Type B pancreatic cell (in vitro differentiated cells): Measurements from ENCODE around the gene NPTX2. TPM values are rescaled to one million over a fixed set of nuclear protein-coding genes. Genes with fewer than 3 reads are reported as not detected.

Experiments used
- DNase-seq: peaks from one replicate; pipeline ENCODE4 v3.0.0; 2021; ENCODE audit warnings: mixed read lengths; ENCODE audit not compliant: unreplicated experiment; ENCODE audit errors: extremely low spot score
- H3K27ac Mint-ChIP-seq: 2 replicates; pipeline ENCODE4 v1.8.0; 2021; ENCODE audit warnings: mild to moderate bottlenecking, mixed read lengths
- H3K27me3 Mint-ChIP-seq: 2 replicates; pipeline ENCODE4 v1.8.0; 2021; ENCODE audit warnings: mixed read lengths
- H3K36me3 Mint-ChIP-seq: 2 replicates; pipeline ENCODE4 v1.8.0; 2021; ENCODE audit warnings: mixed read lengths
- H3K4me1 Mint-ChIP-seq: one replicate; pipeline ENCODE4 v1.8.0; 2021; ENCODE audit warnings: mixed read lengths; ENCODE audit not compliant: unreplicated experiment
- H3K4me3 Mint-ChIP-seq: 2 replicates; pipeline ENCODE4 v1.8.0; 2021; ENCODE audit warnings: mild to moderate bottlenecking, mixed read lengths
- H3K9me3 Mint-ChIP-seq: 2 replicates; pipeline ENCODE4 v1.8.0; 2021; ENCODE audit warnings: mixed read lengths
- CTCF ChIP-seq: fragments of 200-600 bp; sonication (generic); conservative IDR thresholded peaks from 2 replicates; pipeline ENCODE4 v1.5.0; 2021; ENCODE audit warnings: antibody characterized with exemption, mild to moderate bottlenecking
- total RNA-seq: library from RNA; stranded (reverse); gene quantifications from 2 replicates; pipeline ENCODE4 v1.2.1, GENCODE V29; 2021; ENCODE audit warnings: low replicate concordance

The NPTX2 gene
- total RNA-seq, 1 donor from 2014 or later, result 14.2 TPM

- Mint-ChIP-seq H3K36me3 (no peaks in the 10 kb centered on the region), H3K4me1 (no peaks in the 10 kb centered on the region), H3K27me3 (peaks cover 48% of the 10 kb centered on the region), H3K27ac (no peak overlapping the region), H3K9me3 (no peaks in the 10 kb centered on the region), H3K4me3 (no peak overlapping the region)
- no peak for TF ChIP-seq CTCF
- no peak for DNase-seq
Measured at GRCh38 chr7:98630770-98631169, 13.7 kb downstream of the NPTX2 start.

GRCh38 chr7:98638853-98639252 lies 21.8 kb downstream of the NPTX2 start:
- Mint-ChIP-seq H3K4me1 (no peaks in the 10 kb centered on the region), H3K36me3 (no peaks in the 10 kb centered on the region), H3K4me3 (no peak overlapping the region), H3K9me3 (no peaks in the 10 kb centered on the region), H3K27me3 (peaks cover 18% of the 10 kb centered on the region), H3K27ac (no peak overlapping the region)
- TF ChIP-seq CTCF, result no peak
- no peak for DNase-seq

- Mint-ChIP-seq H3K9me3 (no peaks in the 10 kb centered on the region), H3K36me3 (no peaks in the 10 kb centered on the region), H3K4me1 (no peaks in the 10 kb centered on the region), H3K4me3 (no peak overlapping the region), H3K27me3 (peaks cover 14% of the 10 kb centered on the region), H3K27ac (no peak overlapping the region)
- TF ChIP-seq CTCF, result no peak
- no peak for DNase-seq
Measured at GRCh38 chr7:98640375-98640774, 23.3 kb downstream of the NPTX2 start.

GRCh38 chr7:98641646-98642500 lies 24.8 kb downstream of the NPTX2 start:
- H3K9me3 Mint-ChIP-seq, result no peaks in the 10 kb centered on the region
- no peak for TF ChIP-seq CTCF
- H3K27me3 Mint-ChIP-seq, result peaks cover 8% of the 10 kb centered on the region

GRCh38 chr7:98643236-98643985 lies 26.3 kb downstream of the NPTX2 start:
- H3K4me3 Mint-ChIP-seq, result no peak overlapping the region
- DNase-seq, result no peak
- no peak overlapping the region for H3K27ac Mint-ChIP-seq
- no peak for TF ChIP-seq CTCF
- no peaks in the 10 kb centered on the region for H3K36me3 Mint-ChIP-seq
- H3K4me1 Mint-ChIP-seq, result no peaks in the 10 kb centered on the region
- H3K9me3 Mint-ChIP-seq, result no peaks in the 10 kb centered on the region
- H3K27me3 Mint-ChIP-seq, result peaks cover 3% of the 10 kb centered on the region

More at GRCh38 chr7:98641646-98642500, 24.8 kb downstream of the NPTX2 start:
- Mint-ChIP-seq H3K4me3 (no peak overlapping the region), H3K36me3 (no peaks in the 10 kb centered on the region), H3K4me1 (no peaks in the 10 kb centered on the region), H3K27ac (no peak overlapping the region)
- no peak for DNase-seq
